ENCODE measurements around the gene TRIM16.
"Not testable (repeated sequence)": the region's sequence is repeated elsewhere in the genome, so short reads cannot be mapped to it uniquely, and the experiment has no call there.

Gene TRIM16

GRCh38 chr17:15657868-15658267 lies 26.2 kb downstream of the TRIM16 start:
- no peaks in the 10 kb centered on the region for H3K9me3 ChIP-seq (replicated peaks; ENCODE audit: insufficient read depth, low read length)
- H2AFZ ChIP-seq (ENCODE audit: low read length): no peak overlapping the region
- H4K20me1 ChIP-seq (ENCODE audit: insufficient read depth, low read length): no peaks in the 10 kb centered on the region
- no peak overlapping the region for H3K9ac ChIP-seq (ENCODE audit: low read length)
- H3K4me3 ChIP-seq (ENCODE audit: low read length): no peak overlapping the region
- H3K79me2 ChIP-seq (ENCODE audit: low read length): no peaks in the 10 kb centered on the region
- no peaks in the 10 kb centered on the region for H3K27me3 ChIP-seq (replicated peaks; ENCODE audit: insufficient read depth, low read length)
- TF ChIP-seq EZH2 (optimal IDR thresholded peaks at IDR 0.05; ENCODE audit: low read depth, low read length): no peak
- no peak for TF ChIP-seq EZH2phosphoT487 (IDR thresholded peaks at IDR 0.05; ENCODE audit: low read length)
- TF ChIP-seq CTCF (IDR thresholded peaks at IDR 0.05; ENCODE audit: low read length): no peak
- H3K27ac ChIP-seq (ENCODE audit: low read length): no peak overlapping the region
- H3K4me2 ChIP-seq (ENCODE audit: low read depth, low read length): no peak overlapping the region
- no peaks in the 10 kb centered on the region for H3K9me2 ChIP-seq (replicated peaks; ENCODE audit: insufficient read depth, low read length)
- H3K4me1 ChIP-seq (ENCODE audit: low read length): no peaks in the 10 kb centered on the region
- H3F3A ChIP-seq (ENCODE audit: insufficient read depth, low read length): no peaks in the 10 kb centered on the region
- no peaks in the 10 kb centered on the region for H3K36me3 ChIP-seq (replicated peaks; ENCODE audit: insufficient read depth, low read length)
- no peak for DNase-seq

GRCh38 chr17:15654886-15655561 lies 29.1 kb downstream of the TRIM16 start:
- no peak for DNase-seq
- Histone ChIP-seq H3K9me3 (replicated peaks; ENCODE audit: insufficient read depth, low read length) (no peaks in the 10 kb centered on the region), H4K20me1 (ENCODE audit: insufficient read depth, low read length) (no peaks in the 10 kb centered on the region), H3K9me2 (replicated peaks; ENCODE audit: insufficient read depth, low read length) (no peaks in the 10 kb centered on the region), H3K27ac (ENCODE audit: low read length) (no peak overlapping the region), H3K9ac (ENCODE audit: low read length) (no peak overlapping the region), H3K27me3 (replicated peaks; ENCODE audit: insufficient read depth, low read length) (no peaks in the 10 kb centered on the region), H3K79me2 (ENCODE audit: low read length) (no peaks in the 10 kb centered on the region), H3F3A (ENCODE audit: insufficient read depth, low read length) (no peaks in the 10 kb centered on the region), H2AFZ (ENCODE audit: low read length) (no peak overlapping the region), H3K36me3 (replicated peaks; ENCODE audit: insufficient read depth, low read length) (no peaks in the 10 kb centered on the region), H3K4me1 (ENCODE audit: low read length) (no peaks in the 10 kb centered on the region), H3K4me2 (ENCODE audit: low read depth, low read length) (no peak overlapping the region), H3K4me3 (ENCODE audit: low read length) (no peak overlapping the region)
- TF ChIP-seq EZH2 (optimal IDR thresholded peaks at IDR 0.05; ENCODE audit: low read depth, low read length) (no peak), EZH2phosphoT487 (IDR thresholded peaks at IDR 0.05; ENCODE audit: low read length) (no peak), CTCF (IDR thresholded peaks at IDR 0.05; ENCODE audit: low read length) (no peak)

GRCh38 chr17:15654401-15654800 lies 29.7 kb downstream of the TRIM16 start:
- not testable (repeated sequence) for DNase-seq; H3K9me2 ChIP-seq (replicated peaks; ENCODE audit: insufficient read depth, low read length); H3K4me3 ChIP-seq (ENCODE audit: low read length); H3K36me3 ChIP-seq (replicated peaks; ENCODE audit: insufficient read depth, low read length); H3K9me3 ChIP-seq (replicated peaks; ENCODE audit: insufficient read depth, low read length); H3K9ac ChIP-seq (ENCODE audit: low read length); H4K20me1 ChIP-seq (ENCODE audit: insufficient read depth, low read length); H2AFZ ChIP-seq (ENCODE audit: low read length); H3K27me3 ChIP-seq (replicated peaks; ENCODE audit: insufficient read depth, low read length); H3K27ac ChIP-seq (ENCODE audit: low read length); H3K79me2 ChIP-seq (ENCODE audit: low read length); H3K4me2 ChIP-seq (ENCODE audit: low read depth, low read length); H3K4me1 ChIP-seq (ENCODE audit: low read length); H3F3A ChIP-seq (ENCODE audit: insufficient read depth, low read length)

- DNase-seq: no peak
- H3K36me3 ChIP-seq (replicated peaks; ENCODE audit: insufficient read depth, low read length): no peaks in the 10 kb centered on the region
- no peaks in the 10 kb centered on the region for H3K9me3 ChIP-seq (replicated peaks; ENCODE audit: insufficient read depth, low read length)
- no peaks in the 10 kb centered on the region for H3K27me3 ChIP-seq (replicated peaks; ENCODE audit: insufficient read depth, low read length)
- no peaks in the 10 kb centered on the region for H3K79me2 ChIP-seq (ENCODE audit: low read length)
- no peaks in the 10 kb centered on the region for H3F3A ChIP-seq (ENCODE audit: insufficient read depth, low read length)
- H3K4me3 ChIP-seq (ENCODE audit: low read length): no peak overlapping the region
- H3K9ac ChIP-seq (ENCODE audit: low read length): no peak overlapping the region
- no peak for TF ChIP-seq CTCF (IDR thresholded peaks at IDR 0.05; ENCODE audit: low read length)
- H2AFZ ChIP-seq (ENCODE audit: low read length): no peak overlapping the region
- H3K9me2 ChIP-seq (replicated peaks; ENCODE audit: insufficient read depth, low read length): no peaks in the 10 kb centered on the region
- no peak overlapping the region for H3K4me2 ChIP-seq (ENCODE audit: low read depth, low read length)
- no peaks in the 10 kb centered on the region for H4K20me1 ChIP-seq (ENCODE audit: insufficient read depth, low read length)
- no peaks in the 10 kb centered on the region for H3K4me1 ChIP-seq (ENCODE audit: low read length)
- H3K27ac ChIP-seq (ENCODE audit: low read length): no peak overlapping the region
These were observed 31.2 kb downstream of the TRIM16 start for GRCh38 chr17:15652960-15653359.
